ENCODE measurements around the gene TGFBR3.

The TGFBR3 gene

GRCh38 chr1:91701472-91701869 lies 184.5 kb downstream of the TGFBR3 start:
- Mint-ChIP-seq H3K27ac (no peak overlapping the region), H3K36me3 (ENCODE audit: low read depth) (peaks cover 36% of the 10 kb centered on the region), H3K4me1 (ENCODE audit: low read depth) (peaks cover 26% of the 10 kb centered on the region), H3K4me3 (no peak overlapping the region), H3K9me3 (no peaks in the 10 kb centered on the region), H3K27me3 (no peaks in the 10 kb centered on the region)

DNA sequence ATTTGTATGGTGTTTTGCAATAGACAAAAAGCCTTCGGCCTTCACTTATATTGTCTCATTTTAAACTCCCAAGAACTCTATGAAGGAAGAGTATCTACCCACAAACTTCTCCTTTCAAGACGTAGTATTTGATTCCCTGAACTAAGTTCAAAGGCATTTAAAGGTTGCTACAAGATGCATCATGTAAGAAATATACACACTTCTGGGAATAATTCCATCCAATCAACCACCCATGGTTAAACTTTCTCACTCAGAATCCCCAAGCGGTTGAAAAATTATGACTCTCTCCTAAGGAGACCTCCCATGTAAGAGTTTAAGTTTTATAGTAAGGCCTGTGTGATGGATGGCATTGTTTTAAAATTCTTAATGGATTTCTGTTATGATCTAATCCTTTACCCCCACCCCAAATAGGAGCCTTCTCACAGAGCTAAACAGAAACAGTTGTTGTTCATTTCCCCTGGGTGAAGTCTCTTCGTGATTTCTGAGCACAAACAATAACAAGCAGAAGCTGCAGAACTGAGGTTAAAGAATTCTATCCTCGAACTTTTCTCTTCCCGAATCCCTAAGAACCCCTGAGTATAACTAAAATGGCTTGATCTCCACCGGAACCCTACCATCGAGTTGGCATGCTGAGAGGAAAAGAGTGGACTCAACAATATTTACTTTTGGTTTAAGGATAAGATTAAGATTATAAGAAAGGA lies 185.0 kb downstream of the TGFBR3 start:
- peaks cover 39% of the 10 kb centered on the region for H3K36me3 Mint-ChIP-seq (ENCODE audit: low read depth)
- no peak overlapping the region for H3K4me3 Mint-ChIP-seq
- no peaks in the 10 kb centered on the region for H3K27me3 Mint-ChIP-seq
- no peaks in the 10 kb centered on the region for H3K9me3 Mint-ChIP-seq
- no peak overlapping the region for H3K27ac Mint-ChIP-seq
- H3K4me1 Mint-ChIP-seq (ENCODE audit: low read depth) = peaks cover 30% of the 10 kb centered on the region

GRCh38 chr1:91700332-91700731 lies 185.6 kb downstream of the TGFBR3 start:
- peaks cover 44% of the 10 kb centered on the region for H3K36me3 Mint-ChIP-seq (ENCODE audit: low read depth)
- H3K4me1 Mint-ChIP-seq (ENCODE audit: low read depth) = peaks cover 31% of the 10 kb centered on the region
- no peaks in the 10 kb centered on the region for H3K27me3 Mint-ChIP-seq
- H3K27ac Mint-ChIP-seq = no peak overlapping the region
- no peaks in the 10 kb centered on the region for H3K9me3 Mint-ChIP-seq
- no peak overlapping the region for H3K4me3 Mint-ChIP-seq

DNA sequence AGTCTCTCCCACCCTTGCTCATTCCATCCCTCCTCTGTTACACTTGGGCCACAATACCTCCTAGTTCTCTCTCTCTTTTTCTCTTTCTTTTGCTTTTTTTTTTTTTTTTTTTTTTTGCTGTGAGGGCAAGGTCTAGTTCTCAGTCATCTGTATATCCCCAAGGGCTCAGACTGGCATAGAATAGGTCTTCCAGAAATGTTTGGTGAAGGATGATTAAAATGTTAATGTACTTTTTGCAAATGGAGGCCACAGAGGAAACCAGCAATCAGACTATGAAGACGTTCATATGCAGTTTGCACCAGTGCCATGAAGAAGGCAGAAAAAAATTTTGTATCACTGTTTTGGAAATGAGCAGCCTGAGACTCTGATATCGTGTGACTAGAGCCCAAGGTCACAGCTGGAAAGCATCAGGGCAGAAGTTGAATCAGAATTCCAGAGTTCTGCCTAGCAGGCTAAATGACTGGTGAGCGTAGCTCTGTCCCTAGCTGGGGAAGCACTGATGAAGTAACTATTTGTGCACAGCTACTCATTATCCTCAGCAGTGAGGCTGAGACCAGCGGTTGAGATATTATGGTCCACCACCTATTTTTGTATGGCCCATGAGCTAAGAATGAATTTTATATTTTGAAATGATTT lies 186.5 kb downstream of the TGFBR3 start:
- Mint-ChIP-seq H3K4me1 (ENCODE audit: low read depth) (peaks cover 31% of the 10 kb centered on the region), H3K36me3 (ENCODE audit: low read depth) (peaks cover 48% of the 10 kb centered on the region), H3K4me3 (no peak overlapping the region), H3K9me3 (no peaks in the 10 kb centered on the region), H3K27ac (no peak overlapping the region), H3K27me3 (no peaks in the 10 kb centered on the region)

DNA sequence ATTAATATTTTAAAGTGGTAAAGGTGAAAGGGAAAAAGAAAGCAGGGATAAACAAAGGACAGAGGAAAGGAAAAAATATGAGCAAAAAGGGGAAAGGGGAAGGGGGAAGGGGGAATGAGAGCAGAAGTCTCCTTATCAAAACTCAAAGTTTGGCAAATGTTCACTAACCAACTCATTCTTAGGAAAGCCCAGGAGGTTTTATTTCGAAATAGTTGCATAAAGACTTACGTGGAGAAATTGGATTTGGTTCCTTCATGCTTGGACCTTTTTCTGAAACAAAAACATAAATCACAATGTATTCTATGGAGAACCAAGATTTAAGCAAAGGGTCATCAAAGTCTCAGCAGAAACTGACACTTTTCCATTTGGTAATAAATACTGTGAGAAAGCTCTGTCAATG lies 188.1 kb downstream of the TGFBR3 start:
- H3K36me3 Mint-ChIP-seq (ENCODE audit: low read depth) = peaks cover 50% of the 10 kb centered on the region
- H3K9me3 Mint-ChIP-seq = no peaks in the 10 kb centered on the region
- H3K4me1 Mint-ChIP-seq (ENCODE audit: low read depth) = peaks cover 31% of the 10 kb centered on the region
- H3K4me3 Mint-ChIP-seq = peak overlapping the region; percentile 53
- no peaks in the 10 kb centered on the region for H3K27me3 Mint-ChIP-seq
- H3K27ac Mint-ChIP-seq = peak overlapping the region; percentile 83

DNA sequence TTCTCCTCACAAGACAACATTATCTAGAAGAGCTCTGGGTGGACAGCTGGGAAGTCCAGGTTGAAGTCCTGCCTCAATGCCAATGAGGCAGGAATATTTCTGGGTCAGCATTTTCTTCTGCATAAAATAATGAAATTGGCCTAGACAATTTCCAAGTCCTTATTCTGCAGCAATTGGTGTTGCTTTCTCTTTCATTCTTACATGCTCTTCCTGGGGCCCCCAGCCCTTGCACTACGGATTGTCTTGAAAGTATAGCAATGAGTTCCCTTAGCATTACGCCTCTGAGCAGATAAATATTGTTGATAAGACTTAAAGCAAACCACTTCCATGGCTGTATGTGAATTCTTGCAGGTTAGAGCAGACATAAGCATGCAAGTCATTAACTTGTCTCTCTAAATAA lies 188.5 kb downstream of the TGFBR3 start:
- H3K27me3 Mint-ChIP-seq = no peaks in the 10 kb centered on the region
- no peaks in the 10 kb centered on the region for H3K9me3 Mint-ChIP-seq
- H3K27ac Mint-ChIP-seq = peak overlapping the region; percentile 83
- H3K36me3 Mint-ChIP-seq (ENCODE audit: low read depth) = peaks cover 50% of the 10 kb centered on the region
- peaks cover 31% of the 10 kb centered on the region for H3K4me1 Mint-ChIP-seq (ENCODE audit: low read depth)
- peak overlapping the region; percentile 53 for H3K4me3 Mint-ChIP-seq

DNA sequence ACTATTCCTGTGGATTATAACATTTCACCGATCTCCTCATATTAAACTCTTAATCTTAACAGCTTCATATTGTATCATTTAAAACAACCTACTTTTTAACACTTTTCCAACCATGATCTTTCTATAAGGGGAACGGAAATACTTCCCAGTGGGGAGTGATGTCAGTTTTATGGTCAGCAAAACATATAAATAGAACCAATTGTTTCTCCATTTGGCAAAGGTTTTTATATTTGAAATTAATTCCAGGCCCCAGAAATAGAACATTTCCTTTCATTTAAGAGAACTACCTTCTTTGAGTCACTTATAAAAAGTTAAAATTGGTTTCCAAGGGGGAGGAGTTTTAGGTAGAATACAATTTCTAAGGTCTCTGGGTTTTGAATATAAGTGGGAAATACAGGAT lies 189.6 kb downstream of the TGFBR3 start:
- peaks cover 46% of the 10 kb centered on the region for H3K36me3 Mint-ChIP-seq (ENCODE audit: low read depth)
- peaks cover 31% of the 10 kb centered on the region for H3K4me1 Mint-ChIP-seq (ENCODE audit: low read depth)

GRCh38 chr1:91693557-91693956 lies 192.4 kb downstream of the TGFBR3 start:
- Mint-ChIP-seq H3K36me3 (ENCODE audit: low read depth) (peaks cover 48% of the 10 kb centered on the region), H3K27ac (no peak overlapping the region), H3K4me1 (ENCODE audit: low read depth) (peaks cover 25% of the 10 kb centered on the region), H3K4me3 (no peak overlapping the region), H3K27me3 (no peaks in the 10 kb centered on the region), H3K9me3 (no peaks in the 10 kb centered on the region)

More for the DNA sequence above, 189.6 kb downstream of the TGFBR3 start:
- Mint-ChIP-seq H3K9me3 (no peaks in the 10 kb centered on the region), H3K27ac (no peak overlapping the region), H3K27me3 (no peaks in the 10 kb centered on the region), H3K4me3 (no peak overlapping the region)

GRCh38 chr1:91691525-91691924 lies 194.4 kb downstream of the TGFBR3 start:
- H3K4me3 Mint-ChIP-seq = no peak overlapping the region
- H3K36me3 Mint-ChIP-seq (ENCODE audit: low read depth) = peaks cover 39% of the 10 kb centered on the region
- no peaks in the 10 kb centered on the region for H3K9me3 Mint-ChIP-seq
- peaks cover 8% of the 10 kb centered on the region for H3K4me1 Mint-ChIP-seq (ENCODE audit: low read depth)
- H3K27ac Mint-ChIP-seq = no peak overlapping the region
- H3K27me3 Mint-ChIP-seq = no peaks in the 10 kb centered on the region

GRCh38 chr1:91689641-91690481 lies 196.1 kb downstream of the TGFBR3 start:
- H3K27me3 Mint-ChIP-seq = no peaks in the 10 kb centered on the region
- no peak overlapping the region for H3K4me3 Mint-ChIP-seq
- H3K9me3 Mint-ChIP-seq = no peaks in the 10 kb centered on the region
- no peak overlapping the region for H3K27ac Mint-ChIP-seq
- peaks cover 18% of the 10 kb centered on the region for H3K4me1 Mint-ChIP-seq (ENCODE audit: low read depth)
- H3K36me3 Mint-ChIP-seq (ENCODE audit: low read depth) = peaks cover 32% of the 10 kb centered on the region

- H3K36me3 Mint-ChIP-seq (ENCODE audit: low read depth) = peaks cover 21% of the 10 kb centered on the region
- no peaks in the 10 kb centered on the region for H3K27me3 Mint-ChIP-seq
- no peak overlapping the region for H3K27ac Mint-ChIP-seq
- H3K4me1 Mint-ChIP-seq (ENCODE audit: low read depth) = peaks cover 28% of the 10 kb centered on the region
- H3K4me3 Mint-ChIP-seq = no peak overlapping the region
- no peaks in the 10 kb centered on the region for H3K9me3 Mint-ChIP-seq
These were observed 198.5 kb downstream of the TGFBR3 start for GRCh38 chr1:91687452-91687851.

GRCh38 chr1:91685994-91686393 lies 200.0 kb downstream of the TGFBR3 start:
- H3K4me1 Mint-ChIP-seq (ENCODE audit: low read depth) = peaks cover 28% of the 10 kb centered on the region
- no peak overlapping the region for H3K27ac Mint-ChIP-seq
- peaks cover 21% of the 10 kb centered on the region for H3K36me3 Mint-ChIP-seq (ENCODE audit: low read depth)
- H3K4me3 Mint-ChIP-seq = no peak overlapping the region
- no peaks in the 10 kb centered on the region for H3K9me3 Mint-ChIP-seq
- no peaks in the 10 kb centered on the region for H3K27me3 Mint-ChIP-seq

DNA sequence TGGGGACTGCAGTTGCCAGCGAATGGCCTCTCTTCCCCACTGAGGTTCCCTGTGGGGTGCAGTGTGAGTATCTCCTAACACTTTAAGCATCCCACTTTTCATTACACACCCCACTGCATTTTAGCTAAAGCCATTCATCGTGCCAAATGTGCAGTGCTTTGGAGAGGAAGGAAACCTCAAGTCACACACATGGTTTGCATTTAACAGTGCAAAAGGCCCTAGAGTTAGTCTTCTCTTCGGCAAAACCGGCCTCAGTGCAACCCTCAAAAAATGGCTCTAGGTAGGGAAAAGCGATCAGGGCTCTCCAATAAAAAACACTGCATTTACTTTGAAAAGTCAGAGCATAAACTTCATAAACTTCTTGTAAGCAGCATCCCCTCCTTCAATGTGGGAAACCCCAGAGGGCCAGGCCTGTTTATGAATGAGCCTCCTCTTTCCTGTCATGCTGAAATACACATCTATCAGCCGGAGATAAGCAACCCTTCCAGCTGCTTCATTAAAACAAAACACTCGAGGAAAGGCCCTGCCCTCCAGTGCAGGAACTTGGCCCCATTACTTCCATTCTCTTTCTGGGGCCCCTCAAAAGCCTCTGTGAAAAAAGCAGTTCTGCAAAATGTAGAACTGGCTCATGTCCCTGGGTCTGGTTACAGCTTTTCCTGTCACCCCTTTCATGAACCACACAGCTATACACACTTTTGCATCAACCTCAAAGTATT lies 201.3 kb downstream of the TGFBR3 start:
- Mint-ChIP-seq H3K27ac (peak overlapping the region; percentile 32), H3K4me3 (no peak overlapping the region), H3K4me1 (ENCODE audit: low read depth) (peaks cover 28% of the 10 kb centered on the region), H3K36me3 (ENCODE audit: low read depth) (peaks cover 15% of the 10 kb centered on the region), H3K27me3 (no peaks in the 10 kb centered on the region), H3K9me3 (no peaks in the 10 kb centered on the region)

- Mint-ChIP-seq H3K4me1 (ENCODE audit: low read depth) (peaks cover 28% of the 10 kb centered on the region), H3K27ac (no peak overlapping the region), H3K36me3 (ENCODE audit: low read depth) (peaks cover 9% of the 10 kb centered on the region), H3K9me3 (no peaks in the 10 kb centered on the region), H3K4me3 (no peak overlapping the region), H3K27me3 (no peaks in the 10 kb centered on the region)
These were observed 202.4 kb downstream of the TGFBR3 start for GRCh38 chr1:91683598-91683951.

Data from stimulated activated naive CD8-positive, alpha-beta T cell treated with anti-CD3 and anti-CD28 coated beads, Interleukin-15, Interleukin-2, amounts not matched to agents 100 ng/mL and 50 ng/mL, for 24 hours (primary cell).